ENCODE measurements around the gene MT1M.

- no peak for TF ChIP-seq POLR2AphosphoS5 (IDR thresholded peaks at IDR 0.05; ENCODE audit: borderline replicate concordance, low read depth, low read length)
- no peak for TF ChIP-seq FOXP2 (optimal IDR thresholded peaks at IDR 0.05; ENCODE audit: control extremely low read depth, extremely low read length, insufficient read depth)
Observed at GRCh38 chr16:56609463-56609921, 23.0 kb upstream of the MT1M start.
